Diencephalon (tissue), 1 donor: ENCODE data around the gene EFS. TPM values are rescaled to one million over a fixed set of nuclear protein-coding genes. Genes with fewer than 3 reads are reported as not detected.

ENCODE experiments used
- small RNA-seq: library from RNA; depleted of rRNA; stranded (forward); fragments of <200 nt; gene quantifications from one replicate; pipeline ENCODE3, GENCODE V24; 2014
- total RNA-seq: library from RNA; depleted of rRNA; stranded (reverse); fragments of >200 nt; gene quantifications from one replicate; pipeline ENCODE4 v1.2.3, GENCODE V29; 2014

The EFS gene
- 9.7 TPM for total RNA-seq

DNA sequence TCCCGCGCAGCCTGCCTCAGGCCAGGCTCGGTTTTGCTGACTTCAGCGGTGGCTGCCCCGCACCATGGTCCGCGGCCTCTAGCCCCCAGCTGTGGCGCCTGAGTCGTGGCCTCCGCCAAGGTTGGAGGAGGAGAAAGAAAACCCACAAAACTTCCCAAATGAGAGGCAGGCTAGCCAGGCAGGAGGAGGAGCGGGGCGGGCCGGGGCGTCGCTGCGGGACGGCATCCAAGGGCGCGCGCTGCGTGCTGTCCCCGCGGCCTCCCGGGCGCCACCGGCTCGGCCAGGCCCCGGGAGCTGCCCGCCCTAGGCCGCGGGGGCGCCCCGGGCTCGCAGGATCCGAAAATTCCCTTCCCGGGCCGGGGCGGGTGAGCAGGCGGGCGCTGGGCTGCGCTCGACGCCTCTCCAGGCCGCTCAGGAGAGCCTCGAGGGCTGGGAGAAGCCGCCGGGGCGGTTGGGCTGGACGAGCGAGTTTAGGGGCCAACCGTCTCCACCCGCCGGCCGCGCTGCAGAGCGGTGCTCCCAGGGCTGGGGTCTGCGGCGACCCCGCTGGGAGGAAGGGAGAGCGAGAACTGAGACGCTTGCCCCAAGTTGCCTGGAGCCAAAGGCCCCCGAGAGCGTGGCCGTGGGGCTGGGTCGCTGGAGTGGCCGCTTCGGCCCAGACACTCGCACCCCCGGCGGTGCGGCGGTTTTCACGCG, at the start of gene EFS:
Gene EFS (minus strand): TSS at position 137 of the 696 bp plus-strand sequence. CDS start 147 bp downstream, outside the sequence.

DNA sequence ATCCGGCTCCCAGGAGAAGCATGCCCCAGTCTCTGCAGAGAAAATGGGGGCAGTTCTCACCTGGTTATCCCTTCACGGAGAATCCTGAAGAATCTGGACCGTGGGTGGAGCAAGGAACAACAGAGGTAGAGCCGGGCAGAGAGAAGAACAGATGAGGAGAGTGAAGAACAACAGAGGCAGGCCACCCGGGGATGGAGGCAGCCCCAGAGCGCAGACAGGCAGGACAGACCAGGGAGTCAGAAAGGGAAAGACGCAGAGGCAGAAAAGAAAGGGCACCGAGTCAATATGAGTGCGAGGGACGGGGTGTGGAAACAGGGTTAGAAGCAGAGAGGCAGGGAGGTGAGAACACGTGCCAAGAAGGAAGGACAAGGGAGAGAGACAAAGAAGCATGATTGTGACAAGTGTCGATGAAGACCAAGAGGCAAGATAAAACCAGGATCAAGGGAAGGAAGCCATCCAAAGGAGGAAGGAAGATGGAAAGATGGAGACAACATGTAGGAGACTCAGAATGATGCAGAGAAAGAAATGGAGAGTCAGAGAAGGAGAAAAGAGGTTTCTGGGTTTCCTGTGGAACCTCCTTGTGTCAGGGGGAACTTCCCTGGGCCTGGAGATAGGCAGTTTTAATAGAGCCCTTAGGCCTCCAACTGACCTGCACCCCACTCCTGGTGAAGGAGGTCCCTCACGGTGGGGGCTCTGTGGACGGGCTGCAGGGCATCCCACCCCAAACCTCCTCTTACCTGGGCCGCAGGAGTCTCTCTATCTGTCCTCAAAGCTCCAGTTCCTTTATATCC, 42.7 kb upstream of the EFS start, which contains the start of gene MYH6:
Gene MYH6 (minus strand): TSS at position 758 of the 791 bp plus-strand sequence. CDS start 1,050 bp downstream, outside the sequence.

DNA sequence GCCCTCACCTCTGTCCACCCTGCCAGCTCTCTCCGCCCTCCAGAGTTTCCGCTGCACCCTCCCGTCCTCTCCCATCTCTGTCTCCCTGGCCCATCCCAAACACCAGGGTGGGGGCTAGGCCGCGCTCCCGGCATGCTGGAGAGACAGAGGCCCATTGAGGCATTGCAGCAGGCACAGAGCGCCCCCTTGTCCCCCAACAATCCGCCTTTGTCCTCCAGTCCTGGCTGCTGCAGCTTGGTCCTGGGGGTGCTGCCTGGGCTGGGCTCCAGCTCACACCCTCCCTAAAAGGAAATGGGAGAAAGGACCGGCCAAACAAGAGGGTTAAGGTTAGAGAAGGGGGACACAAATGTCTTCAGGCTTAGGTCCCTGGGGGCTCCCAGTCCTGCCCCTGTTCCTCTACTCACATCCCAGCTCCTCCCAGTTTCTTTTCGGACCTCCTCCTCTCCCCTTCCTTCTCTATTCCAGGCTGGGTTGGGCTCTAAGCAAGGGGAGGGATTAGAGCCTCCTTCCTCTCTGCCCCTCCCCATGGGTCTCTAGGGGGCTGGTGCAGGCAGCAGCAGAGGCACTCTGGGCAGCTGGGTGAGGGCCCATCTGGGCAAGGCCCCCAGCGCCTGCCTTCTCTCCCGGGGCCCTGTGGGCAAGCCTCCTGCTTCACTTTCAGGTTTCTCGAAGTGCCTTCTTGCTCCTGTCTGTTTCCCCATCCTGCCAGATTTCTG, 11.7 kb upstream of the EFS start, which contains the start of gene CMTM5:
Gene CMTM5 (plus strand): TSS at position 565 of the 716 bp plus-strand sequence. CDS start 206 bp downstream, outside the sequence.

GRCh38 chr14:23372509-23372908, 7.5 kb upstream of the EFS start, which contains the start of gene IL25:
Gene IL25 (plus strand): TSS chr14:23372809.

DNA sequence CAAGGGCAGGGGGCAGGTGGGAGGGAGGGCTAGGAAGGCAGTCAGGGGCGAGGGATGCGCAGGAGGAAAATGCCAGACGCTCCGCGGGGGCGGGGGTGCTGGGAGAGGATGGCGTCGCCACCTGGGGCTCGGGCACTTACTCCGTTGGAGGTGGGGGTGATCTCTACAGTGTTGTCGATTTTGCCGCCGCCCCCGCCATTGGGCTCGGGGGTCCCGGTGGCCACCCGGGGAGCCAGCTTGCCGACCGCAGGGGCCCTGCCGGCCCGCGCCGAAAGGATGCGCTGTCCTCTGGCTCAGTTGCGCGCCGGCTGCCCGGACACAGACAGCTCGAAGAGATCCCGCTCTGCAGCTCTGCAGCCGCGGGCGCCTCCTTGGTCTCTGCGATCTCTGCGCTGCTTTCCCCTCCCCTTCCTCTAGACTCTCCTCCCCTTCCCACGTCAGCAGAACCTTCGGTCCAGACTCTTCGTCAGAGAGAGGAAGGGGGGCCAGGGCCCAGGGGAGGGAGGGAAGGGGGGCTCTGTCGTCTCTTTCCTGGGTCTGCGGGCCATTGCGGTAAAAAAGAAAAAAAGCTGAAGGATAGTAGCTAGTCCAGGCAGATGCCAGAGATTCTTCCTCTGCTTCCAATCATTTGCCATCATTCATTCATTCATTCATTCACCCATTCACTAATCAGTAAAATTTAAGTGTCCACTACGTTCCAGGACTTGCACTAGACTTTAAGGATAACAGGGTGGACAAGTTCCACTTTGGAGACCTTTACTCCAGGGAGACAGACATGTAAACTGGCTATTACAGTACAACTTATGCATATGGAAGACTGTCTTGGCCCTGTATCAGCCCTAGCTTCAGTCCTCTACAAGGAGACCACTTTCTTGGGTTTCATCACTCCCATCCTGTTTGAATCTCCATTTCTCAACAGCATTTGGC, 12.2 kb downstream of the EFS start, which contains the start of gene SLC22A17:
Gene SLC22A17 (minus strand): TSS at position 382 of the 927 bp plus-strand sequence.

DNA sequence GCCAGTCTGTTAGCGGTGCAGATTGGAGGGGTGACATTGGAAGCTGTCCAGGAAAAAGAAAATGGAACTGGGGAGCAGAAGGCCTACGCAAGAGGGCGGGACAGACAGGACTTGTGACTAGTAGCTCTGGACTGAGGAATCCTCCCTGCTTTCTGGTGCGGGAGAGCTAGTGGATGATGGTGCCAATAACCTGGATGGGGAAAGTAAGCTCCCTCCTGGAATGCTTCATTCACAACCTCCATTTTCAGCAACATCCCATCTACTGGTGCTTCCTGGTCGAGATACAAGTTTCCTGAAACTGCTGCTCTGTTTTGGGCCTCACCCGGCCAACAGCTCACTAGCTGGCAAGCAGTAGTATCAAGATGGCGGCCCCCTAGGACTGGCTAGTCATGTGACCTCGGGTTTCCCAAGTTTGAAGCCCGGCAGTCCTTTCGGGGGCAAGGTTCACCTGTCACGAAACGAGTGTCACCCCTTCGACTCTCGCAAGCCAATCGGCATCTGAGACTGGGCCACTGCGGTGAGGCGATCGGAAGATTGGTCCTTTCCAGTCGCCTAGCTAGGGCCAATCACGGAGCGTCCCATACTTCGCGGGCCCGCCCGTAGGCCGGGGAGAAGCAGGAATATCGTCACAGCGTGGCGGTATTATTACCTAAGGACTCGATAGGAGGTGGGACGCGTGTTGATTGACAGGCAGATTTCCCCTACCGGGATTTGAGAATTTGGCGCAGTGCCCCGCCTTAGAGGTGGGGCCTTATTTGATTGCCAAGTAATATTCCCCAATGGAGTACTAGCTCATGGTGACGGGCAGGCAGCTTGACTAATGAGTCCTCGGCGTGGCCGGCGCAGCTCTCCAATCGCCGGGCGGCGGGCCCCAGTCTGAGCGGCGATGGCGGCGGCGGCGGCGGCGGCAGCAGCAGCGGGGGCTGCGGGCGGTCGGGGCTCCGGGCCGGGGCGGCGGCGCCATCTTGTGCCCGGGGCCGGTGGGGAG, 44.1 kb downstream of the EFS start, which contains the start of gene PABPN1:
Gene PABPN1 (plus strand): TSS at position 874 of the 988 bp plus-strand sequence. CDS start 13 bp downstream, at position 887.

DNA sequence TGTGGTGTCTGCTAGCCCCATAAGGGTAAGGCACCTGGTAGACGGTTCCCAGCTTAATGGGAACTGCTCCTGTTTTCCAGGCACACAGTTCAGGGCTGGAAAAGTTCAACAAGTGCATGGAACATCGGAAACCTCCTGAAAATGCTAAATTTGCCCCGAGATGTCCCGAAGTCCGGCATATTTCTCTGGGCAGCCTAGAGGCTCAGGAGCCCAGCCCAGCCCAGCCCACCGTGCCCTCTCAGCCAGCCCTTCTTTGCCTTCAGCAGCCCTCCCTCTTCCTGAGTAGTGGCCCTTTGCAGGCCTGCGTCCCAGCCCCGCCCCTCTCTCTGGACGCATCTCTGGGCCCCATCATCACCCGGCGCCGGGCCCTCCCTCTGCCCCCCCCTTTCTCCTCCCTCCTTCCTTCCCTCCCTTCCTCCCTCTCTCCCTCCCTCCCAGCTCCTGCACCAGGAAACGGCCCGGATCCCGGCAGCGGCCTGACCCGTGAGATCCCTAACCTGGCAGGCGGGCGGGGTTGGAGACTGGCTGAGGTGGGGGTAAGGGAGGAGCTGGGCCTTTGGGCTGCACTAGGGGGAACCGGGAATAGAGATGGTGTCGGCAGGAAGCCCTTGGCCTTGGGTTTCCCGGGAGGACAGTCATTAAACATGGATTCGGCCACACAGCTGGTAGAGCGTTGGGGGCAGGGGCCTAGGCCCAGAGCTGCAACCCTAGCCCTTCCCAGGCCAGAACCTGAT, 58.4 kb downstream of the EFS start, which contains the start of gene BCL2L2:
Gene BCL2L2 (plus strand): TSS at position 422 of the 734 bp plus-strand sequence. CDS start 935 bp downstream, outside the sequence.

Small RNAs within 50 kb of the gene (small RNA-seq; reads per million reads assigned to genes)
- gene MIR208A = not detected

Other genes starting within 250 kb of the EFS start
- not detected for gene CEBPE, start 245.9 kb downstream of the EFS start, total RNA-seq
- gene SLC7A8, start 181.5 kb downstream of the EFS start, total RNA-seq = 14.8 TPM
- gene RNF212B, start 127.2 kb downstream of the EFS start, total RNA-seq = not detected
- 4.6 TPM for gene HOMEZ, start 79.0 kb downstream of the EFS start, total RNA-seq
- gene PPP1R3E, start 62.3 kb downstream of the EFS start, total RNA-seq = 10.4 TPM
- 21.9 TPM for gene BCL2L2, start 58.3 kb downstream of the EFS start, total RNA-seq
- gene PABPN1, start 43.7 kb downstream of the EFS start, total RNA-seq = 92.3 TPM
- gene SLC22A17, start 12.3 kb downstream of the EFS start, total RNA-seq = 389 TPM
- not detected for gene IL25, start 7.6 kb upstream of the EFS start, total RNA-seq
- 9.2 TPM for gene CMTM5, start 11.9 kb upstream of the EFS start, total RNA-seq
- gene MYH6, start 43.1 kb upstream of the EFS start, total RNA-seq = under 0.01 TPM
- 3.2 TPM for gene MYH7, start 70.5 kb upstream of the EFS start, total RNA-seq
- gene NGDN, start 104.5 kb upstream of the EFS start, total RNA-seq = 39.0 TPM
- gene ZFHX2, start 186.6 kb upstream of the EFS start, total RNA-seq = 3.5 TPM
- 14.1 TPM for gene THTPA, start 191.1 kb upstream of the EFS start, total RNA-seq
- 23.5 TPM for gene AP1G2, start 202.6 kb upstream of the EFS start, total RNA-seq
- 50.3 TPM for gene JPH4, start 213.6 kb upstream of the EFS start, total RNA-seq